ENCODE measurements around the gene ZDHHC11. TPM values are rescaled to one million over a fixed set of nuclear protein-coding genes. Genes with fewer than 3 reads are reported as not detected.

The ZDHHC11 gene
- total RNA-seq, 2 experiments from 2014 or later = 10.7 to 32.0 TPM

DNA sequence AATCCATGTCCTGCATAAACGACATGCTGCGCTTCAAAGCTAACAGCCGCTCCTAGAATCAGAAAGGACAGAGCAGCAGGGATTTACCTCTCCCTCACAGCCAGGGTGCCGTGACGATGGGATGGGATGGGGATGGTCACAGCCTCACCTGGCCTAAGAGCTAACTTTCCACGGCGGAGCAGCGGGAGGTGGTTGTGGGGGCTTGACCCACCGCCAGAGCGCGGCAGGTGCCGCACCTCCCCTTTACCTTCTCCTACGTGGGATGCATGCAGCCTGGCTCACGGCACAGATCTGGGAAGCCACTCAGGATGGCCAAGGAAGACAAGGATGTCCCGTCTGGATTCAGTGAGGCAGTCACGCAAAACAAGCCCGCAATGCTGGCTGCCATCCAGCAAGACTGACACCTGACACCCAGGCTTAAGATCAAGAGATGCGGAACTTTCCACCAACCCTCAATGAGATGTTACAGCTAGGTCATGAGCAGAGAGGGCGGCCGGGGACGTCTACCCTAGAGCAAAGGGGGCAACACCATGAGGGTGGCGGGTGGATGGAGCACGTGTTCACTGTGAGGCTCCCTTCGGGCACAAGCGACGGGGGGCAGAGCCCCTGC, 36.0 kb upstream of the ZDHHC11 start:
- TF ChIP-seq, protein P1, sequence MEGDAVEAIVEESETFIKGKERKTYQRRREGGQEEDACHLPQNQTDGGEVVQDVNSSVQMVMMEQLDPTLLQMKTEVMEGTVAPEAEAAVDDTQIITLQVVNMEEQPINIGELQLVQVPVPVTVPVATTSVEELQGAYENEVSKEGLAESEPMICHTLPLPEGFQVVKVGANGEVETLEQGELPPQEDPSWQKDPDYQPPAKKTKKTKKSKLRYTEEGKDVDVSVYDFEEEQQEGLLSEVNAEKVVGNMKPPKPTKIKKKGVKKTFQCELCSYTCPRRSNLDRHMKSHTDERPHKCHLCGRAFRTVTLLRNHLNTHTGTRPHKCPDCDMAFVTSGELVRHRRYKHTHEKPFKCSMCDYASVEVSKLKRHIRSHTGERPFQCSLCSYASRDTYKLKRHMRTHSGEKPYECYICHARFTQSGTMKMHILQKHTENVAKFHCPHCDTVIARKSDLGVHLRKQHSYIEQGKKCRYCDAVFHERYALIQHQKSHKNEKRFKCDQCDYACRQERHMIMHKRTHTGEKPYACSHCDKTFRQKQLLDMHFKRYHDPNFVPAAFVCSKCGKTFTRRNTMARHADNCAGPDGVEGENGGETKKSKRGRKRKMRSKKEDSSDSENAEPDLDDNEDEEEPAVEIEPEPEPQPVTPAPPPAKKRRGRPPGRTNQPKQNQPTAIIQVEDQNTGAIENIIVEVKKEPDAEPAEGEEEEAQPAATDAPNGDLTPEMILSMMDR (conservative IDR thresholded peaks at IDR 0.05; ENCODE audit: low read length) = no peak
- H3K36me3 ChIP-seq (ENCODE audit: insufficient read depth, low read length) = peaks cover 97% of the 10 kb centered on the region
- peaks cover 10% of the 10 kb centered on the region for H3K4me1 ChIP-seq (ENCODE audit: insufficient read depth, low read length, poor library complexity, severe bottlenecking)
- no peaks in the 10 kb centered on the region for H3K9me3 ChIP-seq (ENCODE audit: low read length)
- H3K79me2 ChIP-seq (ENCODE audit: insufficient read depth, low read depth, low read length) = peaks cover 44% of the 10 kb centered on the region
- POLR2A ChIA-PET = no interaction called here
- no peak overlapping the region for H3K4me2 ChIP-seq (ENCODE audit: low read length)
- H2AFZ ChIP-seq (ENCODE audit: low read length) = no peak overlapping the region
- no peak overlapping the region for H3K4me3 ChIP-seq (ENCODE audit: low read depth, low read length, poor library complexity, severe bottlenecking)
- intact Hi-C loops (cut with micrococcal nuclease; ENCODE audit: unreplicated experiment) = no loop called here
- CTCF ChIA-PET (ENCODE audit: unreplicated experiment) = no interaction called here
- no peak overlapping the region for H3K27ac ChIP-seq (ENCODE audit: low read depth, low read length, poor library complexity, severe bottlenecking)
- H4K20me1 ChIP-seq (ENCODE audit: insufficient read depth, low read length) = no peaks in the 10 kb centered on the region
- no peaks in the 10 kb centered on the region for H3K9me2 ChIP-seq (ENCODE audit: insufficient read depth, low read length)
- no TSS peak for BruUV-seq (replicated peaks)
- no peak for DNase-seq (ENCODE audit: low spot score)

DNA sequence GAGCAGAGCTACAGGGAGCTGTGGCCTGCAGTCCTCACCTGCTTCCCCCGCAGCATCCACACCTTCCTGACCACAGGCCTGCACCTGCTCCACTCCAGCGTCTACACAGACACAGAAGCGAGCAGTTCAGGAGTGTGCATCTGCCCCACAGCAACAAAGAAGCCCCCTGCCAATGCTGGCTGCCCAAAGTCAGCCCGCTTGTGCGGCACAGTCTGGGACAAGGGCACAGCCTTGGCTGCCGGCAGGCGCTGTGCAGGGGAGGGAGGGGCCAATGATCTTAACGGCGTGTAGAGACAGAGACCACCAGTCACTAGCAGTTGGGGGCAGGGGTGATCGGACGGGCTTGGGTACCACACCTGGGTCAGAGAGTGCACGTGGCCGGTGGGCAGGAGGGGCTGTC, 35.2 kb upstream of the ZDHHC11 start:
- Histone ChIP-seq H3K27ac (ENCODE audit: low read depth, low read length, poor library complexity, severe bottlenecking) (no peak overlapping the region), H3K4me2 (ENCODE audit: low read length) (no peak overlapping the region), H3K4me1 (ENCODE audit: insufficient read depth, low read length, poor library complexity, severe bottlenecking) (peaks cover 3% of the 10 kb centered on the region), H2AFZ (ENCODE audit: low read length) (no peak overlapping the region), H3K36me3 (ENCODE audit: insufficient read depth, low read length) (peaks cover 100% of the 10 kb centered on the region), H3K9me3 (ENCODE audit: low read length) (no peaks in the 10 kb centered on the region), H3K79me2 (ENCODE audit: insufficient read depth, low read depth, low read length) (peaks cover 36% of the 10 kb centered on the region), H3K9me2 (ENCODE audit: insufficient read depth, low read length) (no peaks in the 10 kb centered on the region), H3K4me3 (ENCODE audit: low read depth, low read length, poor library complexity, severe bottlenecking) (no peak overlapping the region), H4K20me1 (ENCODE audit: insufficient read depth, low read length) (no peaks in the 10 kb centered on the region)
- CTCF ChIA-PET (ENCODE audit: unreplicated experiment) = no interaction called here
- BruUV-seq (replicated peaks) = no TSS peak
- intact Hi-C loops (cut with micrococcal nuclease; ENCODE audit: unreplicated experiment) = no loop called here
- DNase-seq (ENCODE audit: low spot score) = no peak
- POLR2A ChIA-PET = no interaction called here
- no peak for TF ChIP-seq EZH2phosphoT487 (IDR thresholded peaks at IDR 0.05; ENCODE audit: borderline replicate concordance, low read depth, low read length)
- TF ChIP-seq, protein P1 (conservative IDR thresholded peaks at IDR 0.05; ENCODE audit: low read length) = no peak

DNA sequence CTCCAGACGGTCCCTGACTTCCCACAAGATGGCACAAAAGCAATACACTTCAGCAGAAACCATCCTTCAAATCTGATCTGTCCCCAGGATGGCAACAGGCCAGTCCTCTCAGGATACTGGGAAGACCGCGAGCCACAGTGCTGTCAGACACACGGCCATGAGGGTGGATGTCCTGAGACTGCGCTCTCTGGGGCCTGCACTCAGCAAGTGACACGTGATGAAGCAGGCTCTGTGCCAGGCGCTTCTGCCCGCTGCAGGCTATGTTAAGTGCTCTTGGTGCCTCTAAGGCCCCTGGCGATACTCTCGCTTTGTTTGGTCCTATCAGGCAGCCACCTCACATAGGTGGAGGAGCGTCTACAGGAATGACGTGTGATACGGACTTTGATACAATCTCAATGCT, 34.7 kb upstream of the ZDHHC11 start:
- no TSS peak for BruUV-seq (replicated peaks)
- Histone ChIP-seq H3K27ac (ENCODE audit: low read depth, low read length, poor library complexity, severe bottlenecking) (no peak overlapping the region), H3K4me1 (ENCODE audit: insufficient read depth, low read length, poor library complexity, severe bottlenecking) (no peaks in the 10 kb centered on the region), H3K9me3 (ENCODE audit: low read length) (no peaks in the 10 kb centered on the region), H3K4me2 (ENCODE audit: low read length) (no peak overlapping the region), H4K20me1 (ENCODE audit: insufficient read depth, low read length) (no peaks in the 10 kb centered on the region), H3K4me3 (ENCODE audit: low read depth, low read length, poor library complexity, severe bottlenecking) (no peak overlapping the region), H3K9me2 (ENCODE audit: insufficient read depth, low read length) (no peaks in the 10 kb centered on the region), H3K36me3 (ENCODE audit: insufficient read depth, low read length) (peaks cover 100% of the 10 kb centered on the region), H2AFZ (ENCODE audit: low read length) (no peak overlapping the region), H3K79me2 (ENCODE audit: insufficient read depth, low read depth, low read length) (peaks cover 31% of the 10 kb centered on the region)
- intact Hi-C loops (cut with micrococcal nuclease; ENCODE audit: unreplicated experiment) = no loop called here
- TF ChIP-seq, protein P1 (conservative IDR thresholded peaks at IDR 0.05; ENCODE audit: low read length) = no peak
- TF ChIP-seq EZH2phosphoT487 (IDR thresholded peaks at IDR 0.05; ENCODE audit: borderline replicate concordance, low read depth, low read length) = no peak
- CTCF ChIA-PET (ENCODE audit: unreplicated experiment) = no interaction called here
- POLR2A ChIA-PET = no interaction called here
- no peak for DNase-seq (ENCODE audit: low spot score)
